Lung (tissue), 12 donors: ENCODE measurements around the gene CPLANE1. TPM values are rescaled to one million over a fixed set of nuclear protein-coding genes. Genes with fewer than 3 reads are reported as not detected.
"Not testable (repeated sequence)": the region's sequence is repeated elsewhere in the genome, so short reads cannot be mapped to it uniquely, and the experiment has no call there.

Experiments used
- ATAC-seq: fragments of 200-7000 bp; cut with Tn5 transposase; one replicate; pipeline ENCODE4 v1.9.1; 2020; ENCODE audit warnings: moderate number of reproducible peaks; ENCODE audit not compliant: insufficient read depth, low FRiP score
- DNase-seq, 3 donors: peaks; one replicate each; pipeline ENCODE4 v3.0.0-alpha.2; 2013 to 2017
- H3K27ac ChIP-seq, 2 donors: one replicate each; pipeline ENCODE4 v1.5.1; 2013; ENCODE audit warnings: mild to moderate bottlenecking in 2 of 2, moderate library complexity in 2 of 2, control low read depth in 1 of 2, inconsistent platforms in 1 of 2, low read depth in 1 of 2, low read length in 1 of 2
- H3K27me3 ChIP-seq, 3 donors: one replicate each; pipeline ENCODE4 v1.5.1; 2013; ENCODE audit warnings: low read length in 2 of 3; ENCODE audit not compliant: control insufficient read depth in 3 of 3, insufficient read depth in 3 of 3
- H3K36me3 ChIP-seq, 4 donors: one replicate each; pipeline ENCODE4 v1.5.1; 2013; ENCODE audit warnings: low read length in 4 of 4, mild to moderate bottlenecking in 1 of 4, moderate library complexity in 1 of 4; ENCODE audit not compliant: control insufficient read depth in 4 of 4, insufficient read depth in 4 of 4
- H3K4me1 ChIP-seq, 5 donors: one replicate each; pipeline ENCODE4 v1.5.1; 2013; ENCODE audit warnings: low read length in 5 of 5, mild to moderate bottlenecking in 2 of 5, moderate library complexity in 1 of 5; ENCODE audit not compliant: control insufficient read depth in 5 of 5, insufficient read depth in 5 of 5
- H3K4me3 ChIP-seq: one replicate; pipeline ENCODE4 v1.5.1; 2013; ENCODE audit warnings: mild to moderate bottlenecking, control low read depth, moderate library complexity
- H3K9ac ChIP-seq, 2 donors: one replicate each; pipeline ENCODE4 v1.5.1; 2013; ENCODE audit warnings: low read length in 2 of 2, control low read depth in 1 of 2; ENCODE audit not compliant: insufficient read depth in 1 of 2
- H3K9me3 ChIP-seq, 4 donors: one replicate each; pipeline ENCODE4 v1.5.1; 2013; ENCODE audit warnings: low read length in 3 of 4, mild to moderate bottlenecking in 1 of 4, moderate library complexity in 1 of 4; ENCODE audit not compliant: control insufficient read depth in 4 of 4, insufficient read depth in 3 of 4
- WGBS, 2 donors: extraction: QIAGEN DNeasy Blood & Tissue Kit; methylation state at CpG; one replicate each; pipeline ENCODE4 v1.1.7; 2013; 5-methylcytosine and 5-hydroxymethylcytosine counted together
- polyA plus RNA-seq, 2 donors: library from polyadenylated mRNA; stranded (reverse); fragments of 200-250 nt; gene quantifications; one replicate each; pipeline ENCODE4 v1.2.1, GENCODE V29; 2013
- total RNA-seq, 2 donors: library from RNA; depleted of rRNA in 1 of 2; stranded (reverse); fragments of >200 nt in 1 of 2; gene quantifications; one replicate each; pipeline ENCODE4 v1.2.1, GENCODE V29; 2014 to 2021
- TF ChIP-seq, protein P1 (sequence below): IDR thresholded peaks from 2 replicates; pipeline ENCODE4 v1.5.1; 2012; ENCODE audit warnings: mild to moderate bottlenecking; ENCODE audit errors: control extremely low read depth, extremely low read depth
- donor health status: control.
- donor health status: control.
- donor health status: Bipolar disorder and iron deficiency.
- donor health status: healthy.
- donor health status: DM: yes; HTN: yes; CAD: no.

The CPLANE1 gene
- total and polyA plus RNA-seq, 4 donors = 2.5 to 66.4 (median 12.5) TPM

DNA sequence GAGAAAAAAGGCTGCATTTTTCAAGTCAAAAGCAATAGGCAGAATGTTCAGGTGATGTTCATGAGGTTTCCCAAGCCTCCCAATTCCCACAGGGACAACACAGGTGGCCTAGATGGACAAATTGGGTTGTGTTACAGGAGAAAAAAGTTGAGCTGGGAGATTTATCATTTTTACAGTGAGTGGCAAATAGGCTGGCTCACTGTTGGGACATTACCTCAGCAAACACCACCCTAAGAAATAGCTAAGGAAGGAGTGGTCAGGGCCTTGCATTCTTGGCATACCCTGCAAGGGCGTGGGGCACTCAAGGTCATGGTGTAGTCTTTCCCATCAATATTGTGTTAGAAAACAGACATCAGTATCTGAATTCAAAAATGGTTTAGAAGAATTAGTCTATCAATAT lies 23.3 kb upstream of the CPLANE1 start:
- peak; percentile 88 for ATAC-seq
- peak in 1 of 3 donors; percentile 21 for DNase-seq
- no peaks in the 10 kb centered on the region for H3K4me1 ChIP-seq
- no peak overlapping the region for H3K4me3 ChIP-seq
- no peaks in the 10 kb centered on the region for H3K27me3 ChIP-seq
- no peak overlapping the region for H3K9ac ChIP-seq
- WGBS, 2 donors = 63 to 84% methylated on average over 1 of the region's 1 CpG
- H3K9me3 ChIP-seq = peaks cover 0 to 3% (median under 1%) of the 10 kb centered on the region in 4 donors
- no peaks in the 10 kb centered on the region for H3K36me3 ChIP-seq
- peak overlapping the region in 1 of 2 donors; percentile 68 for H3K27ac ChIP-seq
- TF ChIP-seq, protein P1, sequence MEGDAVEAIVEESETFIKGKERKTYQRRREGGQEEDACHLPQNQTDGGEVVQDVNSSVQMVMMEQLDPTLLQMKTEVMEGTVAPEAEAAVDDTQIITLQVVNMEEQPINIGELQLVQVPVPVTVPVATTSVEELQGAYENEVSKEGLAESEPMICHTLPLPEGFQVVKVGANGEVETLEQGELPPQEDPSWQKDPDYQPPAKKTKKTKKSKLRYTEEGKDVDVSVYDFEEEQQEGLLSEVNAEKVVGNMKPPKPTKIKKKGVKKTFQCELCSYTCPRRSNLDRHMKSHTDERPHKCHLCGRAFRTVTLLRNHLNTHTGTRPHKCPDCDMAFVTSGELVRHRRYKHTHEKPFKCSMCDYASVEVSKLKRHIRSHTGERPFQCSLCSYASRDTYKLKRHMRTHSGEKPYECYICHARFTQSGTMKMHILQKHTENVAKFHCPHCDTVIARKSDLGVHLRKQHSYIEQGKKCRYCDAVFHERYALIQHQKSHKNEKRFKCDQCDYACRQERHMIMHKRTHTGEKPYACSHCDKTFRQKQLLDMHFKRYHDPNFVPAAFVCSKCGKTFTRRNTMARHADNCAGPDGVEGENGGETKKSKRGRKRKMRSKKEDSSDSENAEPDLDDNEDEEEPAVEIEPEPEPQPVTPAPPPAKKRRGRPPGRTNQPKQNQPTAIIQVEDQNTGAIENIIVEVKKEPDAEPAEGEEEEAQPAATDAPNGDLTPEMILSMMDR = no peak

DNA sequence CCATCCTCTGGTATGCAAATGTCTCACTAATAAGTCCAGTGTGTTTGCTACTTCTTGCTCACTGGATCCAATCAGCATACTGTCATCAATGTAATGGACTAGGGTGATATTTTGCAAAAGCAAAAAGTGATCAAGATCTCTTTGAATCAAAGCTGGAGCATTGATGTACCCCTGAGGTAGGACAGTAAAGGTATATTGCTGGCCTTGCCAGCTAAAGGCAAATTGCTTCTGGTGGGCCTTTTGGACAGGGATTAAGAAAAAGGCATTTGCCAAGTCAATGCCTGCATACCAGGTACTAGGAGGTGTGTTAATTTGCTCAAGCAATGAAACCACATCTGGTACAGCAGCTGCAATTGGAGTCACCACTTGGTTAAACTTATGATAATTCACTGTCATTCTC lies 18.9 kb upstream of the CPLANE1 start:
- not testable (repeated sequence) for ATAC-seq, H3K9ac ChIP-seq, H3K36me3 ChIP-seq, H3K27ac ChIP-seq, H3K9me3 ChIP-seq, H3K4me1 ChIP-seq, DNase-seq, H3K4me3 ChIP-seq, H3K27me3 ChIP-seq

DNA sequence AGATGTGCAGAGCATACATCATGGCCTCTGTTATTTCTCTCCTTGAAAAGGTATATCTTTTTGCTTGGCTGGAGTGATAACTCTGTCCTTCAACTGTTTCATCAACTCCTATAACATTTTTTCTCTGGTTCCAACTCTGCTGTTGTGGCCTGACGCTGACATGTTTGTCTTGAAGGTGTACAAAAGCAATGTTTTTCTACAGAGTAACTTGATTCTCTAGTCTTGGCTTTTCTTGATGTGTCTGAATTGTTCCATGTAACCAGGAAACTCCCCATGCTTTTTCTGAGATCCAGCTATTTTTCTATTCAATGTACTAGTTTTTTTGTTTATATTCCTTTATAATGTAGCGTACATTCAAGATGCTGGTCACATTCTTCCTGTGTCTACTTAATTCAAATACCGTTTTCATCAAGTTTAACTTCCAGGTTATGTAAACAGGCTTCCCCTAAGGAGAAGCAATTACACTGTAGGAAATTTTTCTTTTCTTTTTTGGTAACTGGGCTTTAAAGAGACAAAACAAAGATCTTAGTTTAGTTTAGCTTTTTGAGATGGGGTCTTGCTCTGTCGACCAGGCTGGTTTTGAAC lies 6.7 kb upstream of the CPLANE1 start:
- no peaks in the 10 kb centered on the region for H3K4me1 ChIP-seq
- H3K9me3 ChIP-seq = no peaks in the 10 kb centered on the region
- H3K36me3 ChIP-seq = no peaks in the 10 kb centered on the region
- no peaks in the 10 kb centered on the region for H3K27me3 ChIP-seq
- TF ChIP-seq, protein P1 = no peak
- DNase-seq (no peak), ATAC-seq (no peak)
- H3K9ac ChIP-seq = no peak overlapping the region
- H3K27ac ChIP-seq = no peak overlapping the region
- 81 to 87% methylated on average over 4 of the region's 4 CpGs for WGBS, 2 donors
- no peak overlapping the region for H3K4me3 ChIP-seq

DNA sequence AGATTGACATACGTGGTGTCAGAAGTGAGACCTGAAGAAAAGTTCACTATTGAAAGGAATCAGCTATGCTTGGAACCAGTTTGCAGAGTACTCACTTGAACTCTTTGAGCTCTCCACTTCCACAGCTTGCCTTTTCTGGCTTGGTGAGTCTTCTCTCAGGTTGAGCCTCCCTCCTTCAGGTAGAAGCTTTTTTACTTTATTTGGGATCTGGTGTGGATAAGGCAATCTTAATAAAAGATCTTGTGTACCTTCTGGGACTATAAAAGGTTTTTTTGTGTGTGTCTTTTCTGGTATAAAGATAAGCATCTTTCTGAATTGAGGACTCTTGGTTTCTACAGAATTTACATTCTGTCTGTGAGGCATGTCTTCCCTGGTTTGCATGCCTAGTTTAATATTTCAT lies 5.4 kb upstream of the CPLANE1 start:
- DNase-seq (no peak), ATAC-seq (no peak)
- H3K9ac ChIP-seq = no peak overlapping the region
- 98 to 100% methylated on average over 1 of the region's 1 CpG for WGBS, 2 donors
- no peaks in the 10 kb centered on the region for H3K27me3 ChIP-seq
- no peaks in the 10 kb centered on the region for H3K9me3 ChIP-seq
- H3K36me3 ChIP-seq = no peaks in the 10 kb centered on the region
- H3K4me1 ChIP-seq = no peaks in the 10 kb centered on the region
- TF ChIP-seq, protein P1 = no peak
- H3K4me3 ChIP-seq = no peak overlapping the region
- no peak overlapping the region for H3K27ac ChIP-seq
